Transverse colon (tissue), 4 donors: Measurements from ENCODE around the gene FOXE3. TPM values are rescaled to one million over a fixed set of nuclear protein-coding genes. Genes with fewer than 3 reads are reported as not detected.

ENCODE experiments used
- DNase-seq: peaks from one replicate; pipeline ENCODE4 v3.0.0-alpha.2; 2019
- H3K27ac ChIP-seq, 4 donors: fragments of 200-600 bp; sonication (generic); 2 replicates each; pipeline ENCODE4 v1.5.1; 2016 to 2018; ENCODE audit warnings: inconsistent platforms in 4 of 4
- H3K27me3 ChIP-seq: fragments of 200-600 bp; sonication (generic); 2 replicates; pipeline ENCODE4 v1.5.1; 2017; ENCODE audit warnings: inconsistent platforms
- H3K36me3 ChIP-seq, 4 donors: fragments of 200-600 bp; sonication (generic); 2 replicates each; pipeline ENCODE4 v1.5.1; 2017 to 2019; ENCODE audit warnings: inconsistent platforms in 4 of 4
- H3K4me1 ChIP-seq, 4 donors: fragments of 200-600 bp; sonication (generic); 2 replicates each; pipeline ENCODE4 v1.5.1; 2017 to 2020; ENCODE audit warnings: inconsistent platforms in 4 of 4
- H3K4me3 ChIP-seq, 4 donors: fragments of 200-600 bp; sonication (generic); 1 replicate in 1 of 4; 2 replicates in 3 of 4; pipeline versions ENCODE4 v1.5.1 to v1.6.1; 2017 to 2019; ENCODE audit warnings: inconsistent platforms in 4 of 4
- H3K9me3 ChIP-seq, 2 donors: fragments of 200-600 bp; sonication (generic); 2 replicates each; pipeline ENCODE4 v1.5.1; 2017 to 2019; ENCODE audit warnings: inconsistent platforms in 2 of 2
- EP300 ChIP-seq: sonication (generic); formaldehyde crosslinking; IDR thresholded peaks from one replicate; pipeline ENCODE4 v1.6.1; 2017; ENCODE audit warnings: antibody characterized with exemption, low read depth
- POLR2A ChIP-seq: fragments of 450-650 bp; IDR thresholded peaks from one replicate; pipeline ENCODE4 v1.6.1; 2016; ENCODE audit warnings: antibody characterized with exemption, mild to moderate bottlenecking, moderate library complexity
- POLR2AphosphoS5 ChIP-seq, 3 donors: sonication (generic); formaldehyde crosslinking; IDR thresholded peaks; one replicate each; pipeline ENCODE4 v1.6.1; 2016; ENCODE audit warnings: antibody characterized with exemption in 3 of 3
- WGBS, 2 donors: methylation state at CpG; one replicate each; pipeline ENCODE4 v1.1.5; 2018; ENCODE audit warnings: low coverage in 1 of 2; 5-methylcytosine and 5-hydroxymethylcytosine counted together
- in situ Hi-C, 4 donors: fragments of 200-750 bp; cut with MboI; loops; one replicate each; pipeline versions ENCODE4 v1.15.0 to v1.15.1; 2017; ENCODE audit warnings: low sequenced_read_pairs in 3 of 4, low pct_ligation_motif_present in 1 of 4, low pct_unique_long_range_greater_than_20kb in 1 of 4
- intact Hi-C: fragments of 100-400 bp; cut with DNase I; formaldehyde crosslinking; loops from one replicate; pipeline ENCODE4 v1.15.1; 2023; ENCODE audit warnings: low total_unique reads
- total RNA-seq, 4 donors: library from RNA; depleted of rRNA; stranded (reverse); fragments of >200 nt; gene quantifications; one replicate each; pipeline ENCODE4 v1.1.0, GENCODE V29; 2016
- TF ChIP-seq, protein P1 (sequence below), 5 experiments: fragments of 200-600 bp in 3 of 5; fragments of 450-650 bp in 2 of 5; sonication (generic) in 3 of 5; IDR thresholded peaks; 1 replicate in 2 of 5; 2 replicates in 3 of 5; pipeline ENCODE4 v1.5.1; 2016 to 2017; ENCODE audit warnings: antibody characterized with exemption in 5 of 5, inconsistent platforms in 3 of 5, mild to moderate bottlenecking in 2 of 5, moderate library complexity in 1 of 5

FOXE3 gene
- total RNA-seq, 4 donors from 2014 or later: not detected

DNA sequence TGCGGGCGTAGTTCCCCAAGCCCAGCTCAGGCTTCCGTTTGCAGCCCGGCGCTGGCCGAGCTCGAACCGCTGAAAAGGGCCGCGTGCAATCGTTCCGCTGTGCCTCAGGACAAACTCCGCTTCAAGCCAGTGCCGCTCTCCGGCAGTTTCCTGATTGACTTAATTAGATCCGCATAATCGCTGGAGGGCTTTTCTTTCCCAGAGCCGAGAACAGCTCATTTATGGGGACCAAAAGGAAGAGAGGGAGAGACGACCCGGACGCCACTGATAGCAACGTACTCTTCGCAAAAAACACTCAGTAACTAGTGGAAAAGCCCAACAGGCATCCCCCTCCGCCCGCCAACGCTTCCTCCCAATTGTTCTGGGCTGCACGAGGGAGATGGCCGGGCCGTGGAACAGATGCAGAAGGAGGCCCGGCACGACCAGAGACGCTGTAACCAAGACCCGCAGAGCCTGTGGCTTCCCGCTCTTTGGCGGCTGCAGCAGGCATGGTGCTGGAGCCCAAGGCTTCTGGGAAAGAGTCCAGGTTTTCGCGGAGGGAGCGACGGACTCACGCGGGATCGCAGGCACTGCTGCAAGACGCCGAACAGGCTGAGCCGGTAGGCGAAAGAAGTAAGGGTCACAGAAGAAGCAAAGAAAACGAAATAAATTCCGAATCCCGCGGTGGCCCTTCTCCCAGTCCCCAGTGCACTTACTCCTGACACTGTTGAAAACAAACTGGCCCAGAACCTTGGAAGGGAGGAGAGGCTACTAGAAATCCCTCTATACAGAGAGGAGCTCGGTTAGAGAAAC is 18.2 kb downstream of the FOXE3 start:
- no peaks in the 10 kb centered on the region for H3K36me3 ChIP-seq
- H3K27ac ChIP-seq: peak overlapping the region; percentile 60 to 95 (median 91)
- intact Hi-C loops: no loop called here
- TF ChIP-seq POLR2AphosphoS5 (IDR thresholded peaks at IDR 0.05): peak in 1 of 3 donors; percentile 15
- no peak for TF ChIP-seq POLR2A
- peak; percentile 56 for DNase-seq
- peak overlapping the region in 3 of 4 donors; percentile 22 to 47 (median 36) for H3K4me3 ChIP-seq
- H3K4me1 ChIP-seq: peaks cover 10 to 57% (median 42%) of the 10 kb centered on the region in 4 donors
- 11 to 15% methylated on average over 21 to 49 of the region's 51 CpGs for WGBS, 2 donors
- H3K9me3 ChIP-seq: no peaks in the 10 kb centered on the region
- in situ Hi-C loops: loop anchor here in 3 of 4 donors (5.0 to 25.0 kb wide), 3 partner anchors 271 to 278 kb away; no protein-coding TSS in a partner anchor
- H3K27me3 ChIP-seq: peaks cover 89% of the 10 kb centered on the region

DNA sequence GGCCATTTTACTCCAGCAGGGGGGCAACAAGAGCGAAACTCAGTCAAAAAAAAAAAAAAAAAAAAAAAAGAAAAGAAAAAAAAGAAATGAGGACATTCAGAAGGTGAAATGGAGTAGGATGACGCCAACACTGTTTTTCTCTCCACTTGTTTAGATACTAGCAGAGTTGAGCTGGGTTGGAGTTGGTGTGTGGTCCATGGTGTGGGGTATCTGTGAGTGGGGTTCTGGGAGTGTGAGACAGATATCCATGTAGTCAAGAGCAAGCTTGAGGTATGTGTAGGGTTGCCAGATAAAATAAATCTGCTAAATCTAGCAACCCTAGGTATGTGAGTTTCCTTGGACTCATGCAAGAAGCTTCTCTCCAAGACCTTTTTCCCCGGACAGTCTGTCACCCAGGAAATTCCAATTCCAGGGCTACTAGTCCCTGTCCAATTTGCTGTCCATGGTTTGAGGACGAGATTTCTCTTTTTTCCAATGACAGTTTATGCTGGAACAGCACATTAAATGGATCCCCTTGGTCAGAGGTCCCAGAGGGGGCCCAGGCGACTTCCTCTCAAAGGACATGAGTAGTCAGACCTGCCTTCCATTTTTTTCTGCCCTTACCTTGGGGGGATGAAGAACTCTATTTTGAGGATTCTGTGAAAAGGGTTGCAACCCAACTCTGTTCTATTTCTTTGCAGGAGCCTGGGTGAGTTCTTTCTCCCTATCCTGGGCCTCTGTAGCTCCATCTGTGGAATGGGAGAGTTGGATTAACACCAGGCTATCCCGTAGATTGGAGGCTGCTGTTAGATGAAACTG is 19.6 kb downstream of the FOXE3 start:
- Histone ChIP-seq H3K27ac (peak overlapping the region; percentile 85 to 95 (median 91)), H3K27me3 (peaks cover 92% of the 10 kb centered on the region), H3K4me1 (peaks cover 10 to 61% (median 42%) of the 10 kb centered on the region in 4 donors), H3K9me3 (no peaks in the 10 kb centered on the region), H3K36me3 (no peaks in the 10 kb centered on the region), H3K4me3 (peak overlapping the region in 3 of 4 donors; percentile 61 to 85 (median 74))
- 17 to 40% methylated on average over 2 to 6 of the region's 6 CpGs for WGBS, 2 donors
- intact Hi-C loops (no loop called here), in situ Hi-C loops (loop anchor here in 2 of 4 donors (10.0 to 25.0 kb wide), 2 partner anchors 269 to 277 kb away; no protein-coding TSS in a partner anchor)
- no peak for DNase-seq
- TF ChIP-seq EP300 (no peak), POLR2AphosphoS5 (IDR thresholded peaks at IDR 0.05) (no peak), POLR2A (no peak)
- TF ChIP-seq, protein P1, sequence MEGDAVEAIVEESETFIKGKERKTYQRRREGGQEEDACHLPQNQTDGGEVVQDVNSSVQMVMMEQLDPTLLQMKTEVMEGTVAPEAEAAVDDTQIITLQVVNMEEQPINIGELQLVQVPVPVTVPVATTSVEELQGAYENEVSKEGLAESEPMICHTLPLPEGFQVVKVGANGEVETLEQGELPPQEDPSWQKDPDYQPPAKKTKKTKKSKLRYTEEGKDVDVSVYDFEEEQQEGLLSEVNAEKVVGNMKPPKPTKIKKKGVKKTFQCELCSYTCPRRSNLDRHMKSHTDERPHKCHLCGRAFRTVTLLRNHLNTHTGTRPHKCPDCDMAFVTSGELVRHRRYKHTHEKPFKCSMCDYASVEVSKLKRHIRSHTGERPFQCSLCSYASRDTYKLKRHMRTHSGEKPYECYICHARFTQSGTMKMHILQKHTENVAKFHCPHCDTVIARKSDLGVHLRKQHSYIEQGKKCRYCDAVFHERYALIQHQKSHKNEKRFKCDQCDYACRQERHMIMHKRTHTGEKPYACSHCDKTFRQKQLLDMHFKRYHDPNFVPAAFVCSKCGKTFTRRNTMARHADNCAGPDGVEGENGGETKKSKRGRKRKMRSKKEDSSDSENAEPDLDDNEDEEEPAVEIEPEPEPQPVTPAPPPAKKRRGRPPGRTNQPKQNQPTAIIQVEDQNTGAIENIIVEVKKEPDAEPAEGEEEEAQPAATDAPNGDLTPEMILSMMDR (IDR thresholded peaks at IDR 0.05): no peak

GRCh38 chr1:47436304-47436978 is 20.4 kb downstream of the FOXE3 start:
- peaks cover 10 to 56% (median 39%) of the 10 kb centered on the region in 4 donors for H3K4me1 ChIP-seq

GRCh38 chr1:47436979-47437446 is 20.9 kb downstream of the FOXE3 start:
- H3K4me3 ChIP-seq: peak overlapping the region; percentile 40 to 85 (median 68)
- intact Hi-C loops (no loop called here), in situ Hi-C loops (loop anchor here in 2 of 4 donors (10.0 to 25.0 kb wide), 2 partner anchors 268 to 275 kb away; no protein-coding TSS in a partner anchor)
- WGBS, 2 donors: 0 to 1% methylated on average over 1 to 31 of the region's 46 CpGs
- peak overlapping the region; percentile 85 to 95 (median 91) for H3K27ac ChIP-seq
- TF ChIP-seq POLR2A: no peak
- TF ChIP-seq, protein P1 (IDR thresholded peaks at IDR 0.05): no peak
- no peak for TF ChIP-seq POLR2AphosphoS5 (IDR thresholded peaks at IDR 0.05)
- no peak for TF ChIP-seq EP300
- no peaks in the 10 kb centered on the region for H3K36me3 ChIP-seq
- peaks cover 6 to 50% (median 34%) of the 10 kb centered on the region in 4 donors for H3K4me1 ChIP-seq
- DNase-seq: no peak
- no peaks in the 10 kb centered on the region for H3K9me3 ChIP-seq
- H3K27me3 ChIP-seq: peaks cover 92% of the 10 kb centered on the region

More at GRCh38 chr1:47436304-47436978, 20.4 kb downstream of the FOXE3 start:
- Histone ChIP-seq H3K4me3 (peak overlapping the region; percentile 40 to 85 (median 68)), H3K27me3 (peaks cover 92% of the 10 kb centered on the region), H3K27ac (peak overlapping the region; percentile 85 to 95 (median 91)), H3K36me3 (no peaks in the 10 kb centered on the region), H3K9me3 (no peaks in the 10 kb centered on the region)
- TF ChIP-seq POLR2A: peak; percentile 12
- no peak for TF ChIP-seq EP300
- TF ChIP-seq, protein P1 (IDR thresholded peaks at IDR 0.05): peak; percentile 81 to 94 (median 88)
- no peak for TF ChIP-seq POLR2AphosphoS5 (IDR thresholded peaks at IDR 0.05)
- peak; percentile 90 for DNase-seq
- intact Hi-C loops (no loop called here), in situ Hi-C loops (loop anchor here in 2 of 4 donors (10.0 to 25.0 kb wide), 2 partner anchors 268 to 276 kb away; no protein-coding TSS in a partner anchor)
- WGBS, 2 donors: 4 to 7% methylated on average over 6 to 21 of the region's 23 CpGs
